Uterus (tissue), 4 donors: ENCODE data around the gene TTLL7. TPM values are rescaled to one million over a fixed set of nuclear protein-coding genes. Genes with fewer than 3 reads are reported as not detected.

Experiments used
- DNase-seq, 2 donors: peaks; one replicate each; pipeline ENCODE4 v3.0.0-alpha.2; 2019 to 2020
- H3K27ac ChIP-seq, 2 donors: fragments of 200-600 bp; sonication (generic); 1 replicate in 1 of 2; 2 replicates in 1 of 2; pipeline ENCODE4 v1.5.1; 2016 to 2018
- H3K27me3 ChIP-seq, 2 donors: fragments of 200-600 bp; sonication (generic); one replicate each; pipeline ENCODE4 v1.5.1; 2018 to 2019; ENCODE audit warnings: control low read depth in 1 of 2
- H3K36me3 ChIP-seq, 2 donors: fragments of 200-600 bp; sonication (generic); one replicate each; pipeline ENCODE4 v1.5.1; 2019; ENCODE audit warnings: control low read depth in 1 of 2
- H3K4me1 ChIP-seq, 2 donors: fragments of 200-600 bp; sonication (generic); one replicate each; pipeline ENCODE4 v1.5.1; 2018 to 2019; ENCODE audit warnings: control low read depth in 1 of 2
- H3K4me3 ChIP-seq, 2 donors: fragments of 200-600 bp; sonication (generic); 1 replicate in 1 of 2; 2 replicates in 1 of 2; pipeline ENCODE4 v1.5.1; 2018 to 2019; ENCODE audit warnings: mild to moderate bottlenecking in 1 of 2
- H3K9me3 ChIP-seq, 2 donors: fragments of 200-600 bp; sonication (generic); one replicate each; pipeline ENCODE4 v1.5.1; 2019; ENCODE audit warnings: control low read depth in 1 of 2
- CTCF ChIP-seq, 4 experiments: fragments of 200-600 bp in 2 of 4; fragments of 450-650 bp in 2 of 4; sonication (generic) in 2 of 4; IDR thresholded peaks; one replicate each; pipeline ENCODE4 v1.5.1; 2016 to 2019; ENCODE audit warnings: antibody characterized with exemption in 4 of 4, mild to moderate bottlenecking in 2 of 4, moderate library complexity in 1 of 4
- POLR2A ChIP-seq, 2 donors: fragments of 450-650 bp; IDR thresholded peaks; one replicate each; pipeline ENCODE4 v1.6.1; 2016; ENCODE audit warnings: antibody characterized with exemption in 2 of 2, mild to moderate bottlenecking in 1 of 2, moderate library complexity in 1 of 2
- intact Hi-C: fragments of 100-400 bp; cut with DNase I; formaldehyde crosslinking; loops from one replicate; pipeline ENCODE4 v1.15.1; 2023; ENCODE audit warnings: low total_unique reads
- total RNA-seq, 4 donors: library from RNA; depleted of rRNA in 3 of 4; stranded (reverse); fragments of >200 nt in 3 of 4; gene quantifications; one replicate each; pipeline versions ENCODE4 v1.1.0 to v1.2.4, GENCODE V29; 2014 to 2023
- donor health status: DM: yes; HTN: yes; CAD: no.

The TTLL7 gene
- total RNA-seq, 4 donors from 2014 or later = 16.2 to 61.0 (median 34.1) TPM

DNA sequence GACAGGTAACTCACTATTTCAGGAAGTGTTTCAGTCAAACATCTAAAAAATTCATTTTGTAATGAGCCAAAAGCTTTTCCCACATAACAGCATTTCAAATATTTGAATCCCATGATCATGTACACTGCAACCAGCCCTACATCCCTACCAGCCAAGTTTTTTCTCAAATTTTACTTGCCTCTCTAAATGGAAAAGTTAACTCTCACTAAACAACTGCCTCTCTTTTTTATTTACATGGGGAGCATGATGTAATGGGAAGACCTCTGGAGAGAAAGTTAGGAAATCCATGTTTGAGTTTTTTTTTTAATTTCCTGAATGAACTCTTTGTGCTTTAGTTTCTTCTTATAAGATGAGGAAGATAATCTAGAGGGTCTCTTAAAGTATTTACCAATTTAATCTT, 70.5 kb downstream of the TTLL7 start:
- Histone ChIP-seq H3K9me3 (no peaks in the 10 kb centered on the region), H3K4me1 (no peaks in the 10 kb centered on the region), H3K36me3 (no peaks in the 10 kb centered on the region), H3K27me3 (no peaks in the 10 kb centered on the region), H3K4me3 (no peak overlapping the region), H3K27ac (no peak overlapping the region)
- intact Hi-C loops = no loop called here
- no peak for DNase-seq
- TF ChIP-seq POLR2A (IDR thresholded peaks at IDR 0.05) = no peak
- no peak for TF ChIP-seq CTCF (IDR thresholded peaks at IDR 0.05)

DNA sequence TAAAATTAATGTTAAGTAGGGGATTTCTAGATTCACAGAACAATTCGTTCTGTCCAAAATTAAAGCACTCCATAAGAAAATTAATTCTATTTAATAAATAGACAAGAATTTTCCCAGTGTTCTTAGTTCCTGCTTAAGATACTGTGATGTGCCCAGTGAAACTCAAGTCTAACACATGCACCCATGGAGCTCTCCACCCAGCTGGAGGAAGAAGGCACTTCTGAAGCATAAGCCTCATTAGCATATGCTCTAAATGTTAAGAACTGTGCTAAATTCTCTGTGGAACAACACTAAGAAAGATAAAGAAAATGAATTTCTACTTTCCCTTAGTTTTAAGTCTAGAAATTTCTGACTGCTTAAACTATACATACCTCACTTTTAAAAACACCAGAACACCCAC, 71.2 kb downstream of the TTLL7 start:
- no peaks in the 10 kb centered on the region for H3K27me3 ChIP-seq
- no peak overlapping the region for H3K4me3 ChIP-seq
- no peaks in the 10 kb centered on the region for H3K4me1 ChIP-seq
- no peak for TF ChIP-seq CTCF (IDR thresholded peaks at IDR 0.05)
- no peak for TF ChIP-seq POLR2A (IDR thresholded peaks at IDR 0.05)
- intact Hi-C loops = no loop called here
- H3K9me3 ChIP-seq = no peaks in the 10 kb centered on the region
- DNase-seq = no peak
- H3K27ac ChIP-seq = no peak overlapping the region
- no peaks in the 10 kb centered on the region for H3K36me3 ChIP-seq

DNA sequence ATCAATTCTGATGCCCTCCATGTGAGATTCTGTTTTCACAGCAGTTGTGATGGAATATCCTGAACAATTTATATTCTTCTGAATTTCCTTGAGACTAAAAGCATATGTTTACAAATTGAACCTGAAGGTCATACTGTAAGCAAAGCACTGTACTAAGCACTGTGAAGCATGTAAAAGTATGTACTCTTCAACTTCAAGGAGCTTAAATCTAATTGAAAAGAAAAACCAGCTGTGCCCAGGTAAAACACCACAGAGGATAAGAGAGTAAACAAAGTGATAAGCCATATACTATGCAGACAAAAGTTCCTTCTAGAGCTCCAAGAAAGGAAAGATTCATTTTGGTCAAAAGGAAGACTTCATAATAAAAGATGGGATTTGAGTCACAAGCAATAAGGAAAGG, 71.9 kb downstream of the TTLL7 start:
- Histone ChIP-seq H3K27ac (no peak overlapping the region), H3K36me3 (no peaks in the 10 kb centered on the region), H3K4me3 (no peak overlapping the region), H3K4me1 (no peaks in the 10 kb centered on the region), H3K9me3 (no peaks in the 10 kb centered on the region), H3K27me3 (no peaks in the 10 kb centered on the region)
- no peak for DNase-seq
- TF ChIP-seq POLR2A (IDR thresholded peaks at IDR 0.05) (no peak), CTCF (IDR thresholded peaks at IDR 0.05) (no peak)
- intact Hi-C loops = no loop called here

DNA sequence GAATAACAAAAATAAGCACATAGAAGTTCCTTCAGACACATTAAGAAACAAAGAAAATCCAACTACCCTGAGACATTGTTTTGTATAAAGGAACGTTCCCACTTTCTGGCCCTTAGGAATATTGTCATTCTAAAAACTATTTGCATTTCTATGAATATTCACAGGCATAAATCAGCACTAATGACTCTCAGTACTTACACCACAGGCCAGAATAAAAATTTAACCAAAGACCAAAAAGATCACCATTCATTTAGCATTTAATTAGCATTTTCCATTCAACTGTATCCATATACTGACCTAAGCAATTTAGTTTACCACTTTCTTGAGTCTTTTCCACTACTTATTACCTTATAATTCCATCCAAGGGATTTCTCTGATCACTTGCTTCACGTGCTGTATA, 75.4 kb downstream of the TTLL7 start:
- Histone ChIP-seq H3K36me3 (no peaks in the 10 kb centered on the region), H3K4me1 (no peaks in the 10 kb centered on the region), H3K4me3 (no peak overlapping the region), H3K27me3 (no peaks in the 10 kb centered on the region), H3K9me3 (no peaks in the 10 kb centered on the region), H3K27ac (no peak overlapping the region)
- TF ChIP-seq CTCF (IDR thresholded peaks at IDR 0.05) (no peak), POLR2A (IDR thresholded peaks at IDR 0.05) (no peak)
- intact Hi-C loops = no loop called here
- no peak for DNase-seq

GRCh38 chr1:83922431-83922830, 76.5 kb downstream of the TTLL7 start:
- no peak for TF ChIP-seq CTCF (IDR thresholded peaks at IDR 0.05)
- TF ChIP-seq POLR2A (IDR thresholded peaks at IDR 0.05) = no peak
- Histone ChIP-seq H3K9me3 (no peaks in the 10 kb centered on the region), H3K36me3 (no peaks in the 10 kb centered on the region)

More at GRCh38 chr1:83922431-83922830, 76.5 kb downstream of the TTLL7 start:
- H3K27me3 ChIP-seq = no peaks in the 10 kb centered on the region
- H3K27ac ChIP-seq = no peak overlapping the region
- intact Hi-C loops = no loop called here
- DNase-seq = no peak
- H3K4me3 ChIP-seq = no peak overlapping the region
- H3K4me1 ChIP-seq = no peaks in the 10 kb centered on the region
